Neural cell (in vitro differentiated cells): Measurements from ENCODE around the gene EEF1AKMT4. TPM values are rescaled to one million over a fixed set of nuclear protein-coding genes. Genes with fewer than 3 reads are reported as not detected.

Experiments
- H2AFZ ChIP-seq: fragments of 200-600, 300-800 bp; sonication (generic), shearing (Covaris generic); 2 replicates; pipeline ENCODE4 v1.6.0; 2014; ENCODE audit warnings: low read depth, mild to moderate bottlenecking, antibody characterized with exemption, low read length, moderate library complexity
- H3F3A ChIP-seq: fragments of 200-600 bp; shearing (Covaris generic); 2 replicates; pipeline ENCODE4 v1.6.1; 2016; ENCODE audit warnings: mild to moderate bottlenecking, moderate library complexity, mixed read lengths, antibody characterized with exemption, low read length; ENCODE audit not compliant: insufficient read depth, poor library complexity, severe bottlenecking
- H3K27ac ChIP-seq: fragments of 200-600, 300-800 bp; sonication (generic), shearing (Covaris generic); 2 replicates; pipeline ENCODE4 v1.5.1; 2014; ENCODE audit warnings: mild to moderate bottlenecking, low read length, moderate library complexity
- H3K27me3 ChIP-seq: fragments of 300-800, 200-600 bp; sonication (generic), shearing (Covaris generic); 2 replicates; pipeline ENCODE4 v1.6.0; 2014; ENCODE audit warnings: mild to moderate bottlenecking, low read depth, low read length, moderate library complexity; ENCODE audit not compliant: insufficient read depth
- H3K36me3 ChIP-seq: fragments of 300-800, 200-600 bp; sonication (generic), shearing (Covaris generic); 2 replicates; pipeline ENCODE4 v1.5.1; 2014; ENCODE audit warnings: mild to moderate bottlenecking, antibody characterized with exemption, low read length, moderate library complexity; ENCODE audit not compliant: insufficient read depth
- H3K4me2 ChIP-seq: fragments of 300-800, 200-600 bp; sonication (generic), shearing (Covaris generic); 2 replicates; pipeline ENCODE4 v1.6.0; 2014; ENCODE audit warnings: mild to moderate bottlenecking, low read length
- H3K4me3 ChIP-seq: fragments of 300-800, 200-600 bp; sonication (generic), shearing (Covaris generic); 2 replicates; pipeline ENCODE4 v1.5.1; 2014; ENCODE audit warnings: mild to moderate bottlenecking, low read length, moderate library complexity
- H3K79me2 ChIP-seq: fragments of 200-600 bp; shearing (Covaris generic); replicated peaks from 2 replicates; pipeline ENCODE4 v1.6.0; 2014; ENCODE audit warnings: mild to moderate bottlenecking, low read length, moderate library complexity; ENCODE audit not compliant: insufficient read depth
- H3K9ac ChIP-seq: fragments of 300-800, 200-600 bp; sonication (generic), shearing (Covaris generic); 2 replicates; pipeline ENCODE4 v1.6.1; 2016; ENCODE audit warnings: mild to moderate bottlenecking, low read length, mixed read lengths
- H3K9me2 ChIP-seq: fragments of 200-600 bp; shearing (Covaris generic); 2 replicates; pipeline ENCODE4 v1.6.1; 2016; ENCODE audit warnings: mild to moderate bottlenecking, low read length, mixed read lengths; ENCODE audit not compliant: insufficient read depth
- H3K9me3 ChIP-seq: fragments of 200-600, 300-800 bp; sonication (generic), shearing (Covaris generic); 2 replicates; pipeline ENCODE4 v1.6.1; 2016; ENCODE audit warnings: mild to moderate bottlenecking, mixed run types, low read length, moderate library complexity, mixed read lengths
- H4K20me1 ChIP-seq: fragments of 200-600 bp; shearing (Covaris generic); 2 replicates; pipeline ENCODE4 v1.6.1; 2016; ENCODE audit warnings: mild to moderate bottlenecking, mixed run types; ENCODE audit not compliant: insufficient read depth
- EP300 ChIP-seq: fragments of 450-650 bp; conservative IDR thresholded peaks from 2 replicates; pipeline ENCODE4 v1.6.1; 2014; ENCODE audit warnings: antibody characterized with exemption, mild to moderate bottlenecking, moderate library complexity; ENCODE audit not compliant: poor library complexity, severe bottlenecking
- EZH2 ChIP-seq: fragments of 200-600, 300-800 bp; shearing (Covaris generic), sonication (generic); IDR thresholded peaks from 2 replicates; pipeline ENCODE4 v1.6.1; 2014; ENCODE audit warnings: antibody characterized with exemption, low read length, borderline replicate concordance, mild to moderate bottlenecking; ENCODE audit not compliant: insufficient read depth, poor library complexity, severe bottlenecking
- MXI1 ChIP-seq: fragments of 450-650 bp; conservative IDR thresholded peaks from 2 replicates; pipeline ENCODE4 v1.6.1; 2014; ENCODE audit warnings: antibody characterized with exemption, mild to moderate bottlenecking; ENCODE audit not compliant: poor library complexity, severe bottlenecking
- POLR2AphosphoS5 ChIP-seq: IDR thresholded peaks from 2 replicates; pipeline ENCODE4 v1.6.1; 2012
- RAD21 ChIP-seq: fragments of 450-650 bp; conservative IDR thresholded peaks from 2 replicates; pipeline ENCODE4 v1.6.1; 2014; ENCODE audit warnings: antibody characterized with exemption, mild to moderate bottlenecking, moderate library complexity
- REST ChIP-seq: IDR thresholded peaks from 2 replicates; pipeline ENCODE4 v1.6.1; 2012; ENCODE audit warnings: borderline replicate concordance
- SMC3 ChIP-seq: fragments of 450-650 bp; conservative IDR thresholded peaks from 2 replicates; pipeline ENCODE4 v1.6.1; 2014; ENCODE audit warnings: antibody characterized with exemption, mild to moderate bottlenecking, moderate library complexity; ENCODE audit not compliant: poor library complexity
- TAF1 ChIP-seq: IDR thresholded peaks from 2 replicates; pipeline ENCODE4 v1.6.1; 2012; ENCODE audit warnings: low read depth
- polyA plus RNA-seq: library from polyadenylated mRNA; depleted of rRNA; stranded (reverse); fragments of >200 nt; gene quantifications from 2 replicates; pipeline ENCODE4 v1.2.3, GENCODE V29; 2014
- TF ChIP-seq, protein P1 (sequence below): fragments of 450-650 bp; IDR thresholded peaks from 2 replicates; pipeline ENCODE4 v1.5.1; 2014; ENCODE audit warnings: antibody characterized with exemption, mild to moderate bottlenecking, moderate library complexity; ENCODE audit not compliant: poor library complexity, severe bottlenecking

The EEF1AKMT4 gene
- polyA plus RNA-seq, 1 donor from 2014 or later: 1.6 TPM

DNA sequence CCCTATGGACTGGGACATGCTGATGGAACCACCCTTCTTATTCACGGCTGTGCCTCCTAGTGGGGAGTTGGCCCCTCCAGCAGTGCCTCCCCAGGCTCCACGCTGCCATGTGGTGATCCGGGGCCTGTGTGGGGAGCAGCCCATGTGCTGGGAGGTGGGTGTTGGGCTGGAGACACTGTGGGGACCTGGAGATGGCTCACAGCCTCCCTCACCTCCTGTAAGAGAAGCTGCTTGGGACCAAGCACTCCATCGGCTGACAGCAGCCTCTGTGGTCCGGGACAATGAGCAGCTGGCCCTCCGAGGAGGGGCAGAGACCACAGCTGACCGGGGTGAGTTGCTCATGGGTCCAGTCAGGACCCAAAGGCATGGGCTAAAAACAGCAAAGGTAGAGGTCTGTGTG is 9.8 kb upstream of the EEF1AKMT4 start:
- H3K9me2 ChIP-seq: no peaks in the 10 kb centered on the region
- no peak overlapping the region for H3K4me2 ChIP-seq
- no peaks in the 10 kb centered on the region for H3K27me3 ChIP-seq
- no peaks in the 10 kb centered on the region for H3K79me2 ChIP-seq
- no peaks in the 10 kb centered on the region for H3K36me3 ChIP-seq
- H3K9ac ChIP-seq: no peak overlapping the region
- H3F3A ChIP-seq: no peaks in the 10 kb centered on the region
- H3K4me3 ChIP-seq: no peak overlapping the region
- H3K27ac ChIP-seq: no peak overlapping the region
- no peaks in the 10 kb centered on the region for H3K9me3 ChIP-seq
- no peaks in the 10 kb centered on the region for H4K20me1 ChIP-seq
- no peak overlapping the region for H2AFZ ChIP-seq
- TF ChIP-seq POLR2AphosphoS5: no peak
- TF ChIP-seq EP300: no peak
- no peak for TF ChIP-seq MXI1
- no peak for TF ChIP-seq RAD21
- TF ChIP-seq EZH2: no peak
- no peak for TF ChIP-seq SMC3
- TF ChIP-seq, protein P1, sequence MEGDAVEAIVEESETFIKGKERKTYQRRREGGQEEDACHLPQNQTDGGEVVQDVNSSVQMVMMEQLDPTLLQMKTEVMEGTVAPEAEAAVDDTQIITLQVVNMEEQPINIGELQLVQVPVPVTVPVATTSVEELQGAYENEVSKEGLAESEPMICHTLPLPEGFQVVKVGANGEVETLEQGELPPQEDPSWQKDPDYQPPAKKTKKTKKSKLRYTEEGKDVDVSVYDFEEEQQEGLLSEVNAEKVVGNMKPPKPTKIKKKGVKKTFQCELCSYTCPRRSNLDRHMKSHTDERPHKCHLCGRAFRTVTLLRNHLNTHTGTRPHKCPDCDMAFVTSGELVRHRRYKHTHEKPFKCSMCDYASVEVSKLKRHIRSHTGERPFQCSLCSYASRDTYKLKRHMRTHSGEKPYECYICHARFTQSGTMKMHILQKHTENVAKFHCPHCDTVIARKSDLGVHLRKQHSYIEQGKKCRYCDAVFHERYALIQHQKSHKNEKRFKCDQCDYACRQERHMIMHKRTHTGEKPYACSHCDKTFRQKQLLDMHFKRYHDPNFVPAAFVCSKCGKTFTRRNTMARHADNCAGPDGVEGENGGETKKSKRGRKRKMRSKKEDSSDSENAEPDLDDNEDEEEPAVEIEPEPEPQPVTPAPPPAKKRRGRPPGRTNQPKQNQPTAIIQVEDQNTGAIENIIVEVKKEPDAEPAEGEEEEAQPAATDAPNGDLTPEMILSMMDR: no peak
- TF ChIP-seq TAF1: no peak
- TF ChIP-seq REST: no peak

DNA sequence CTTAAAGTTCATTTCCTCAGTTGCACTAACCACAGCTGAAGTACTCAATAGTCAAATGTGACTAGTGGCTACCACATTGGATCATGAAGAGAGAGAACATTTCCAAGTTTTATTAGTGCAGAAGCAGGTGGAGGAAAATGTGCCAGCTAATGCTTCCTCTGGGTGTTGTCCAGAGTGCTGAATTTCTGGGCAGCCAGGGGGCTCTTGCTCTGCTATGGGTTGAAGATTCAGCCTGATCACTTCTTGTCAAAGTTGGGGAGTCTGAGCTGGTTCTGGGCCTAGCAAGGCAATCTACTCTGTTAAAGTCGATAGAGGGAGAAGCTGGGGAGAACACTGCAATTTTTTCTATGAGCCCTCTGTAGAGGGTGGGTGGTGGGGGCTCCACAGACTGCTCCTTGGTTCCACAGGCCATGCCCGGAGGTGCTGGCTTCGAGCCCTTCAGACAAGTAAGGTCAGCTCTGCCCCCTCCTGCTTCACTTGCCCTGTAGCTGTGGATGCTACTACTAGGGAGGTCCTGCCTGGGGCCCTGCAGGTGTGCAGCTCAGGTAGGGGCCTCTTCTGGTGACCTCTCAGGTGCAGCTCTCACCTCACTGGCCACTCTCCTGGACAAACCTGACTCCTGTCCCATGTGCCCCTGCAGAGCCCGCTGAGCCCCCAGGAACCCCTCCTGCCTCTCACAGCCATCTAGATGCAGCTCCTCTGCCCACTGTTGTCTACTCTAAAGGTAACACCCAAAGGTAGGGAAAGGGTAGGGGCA is 8.9 kb upstream of the EEF1AKMT4 start:
- H3K27ac ChIP-seq: no peak overlapping the region
- no peaks in the 10 kb centered on the region for H3K9me2 ChIP-seq
- no peak overlapping the region for H2AFZ ChIP-seq
- no peak overlapping the region for H3K9ac ChIP-seq
- no peak overlapping the region for H3K4me3 ChIP-seq
- no peaks in the 10 kb centered on the region for H3K36me3 ChIP-seq
- no peaks in the 10 kb centered on the region for H4K20me1 ChIP-seq
- TF ChIP-seq TAF1 (no peak), RAD21 (no peak), EZH2 (no peak), REST (no peak), EP300 (no peak), POLR2AphosphoS5 (no peak), SMC3 (no peak), MXI1 (no peak)
- TF ChIP-seq, protein P1: no peak
- no peaks in the 10 kb centered on the region for H3K9me3 ChIP-seq
- H3K4me2 ChIP-seq: no peak overlapping the region
- no peaks in the 10 kb centered on the region for H3K79me2 ChIP-seq
- H3F3A ChIP-seq: no peaks in the 10 kb centered on the region
- H3K27me3 ChIP-seq: no peaks in the 10 kb centered on the region
